GM18526 (cell line): ENCODE measurements around the gene HDAC10.

Experiments used
- POLR2A ChIP-seq: IDR thresholded peaks from 3 replicates; pipeline ENCODE4 v1.6.1; 2011; ENCODE audit not compliant: insufficient read length; ENCODE audit errors: extremely low read depth

HDAC10 gene

DNA sequence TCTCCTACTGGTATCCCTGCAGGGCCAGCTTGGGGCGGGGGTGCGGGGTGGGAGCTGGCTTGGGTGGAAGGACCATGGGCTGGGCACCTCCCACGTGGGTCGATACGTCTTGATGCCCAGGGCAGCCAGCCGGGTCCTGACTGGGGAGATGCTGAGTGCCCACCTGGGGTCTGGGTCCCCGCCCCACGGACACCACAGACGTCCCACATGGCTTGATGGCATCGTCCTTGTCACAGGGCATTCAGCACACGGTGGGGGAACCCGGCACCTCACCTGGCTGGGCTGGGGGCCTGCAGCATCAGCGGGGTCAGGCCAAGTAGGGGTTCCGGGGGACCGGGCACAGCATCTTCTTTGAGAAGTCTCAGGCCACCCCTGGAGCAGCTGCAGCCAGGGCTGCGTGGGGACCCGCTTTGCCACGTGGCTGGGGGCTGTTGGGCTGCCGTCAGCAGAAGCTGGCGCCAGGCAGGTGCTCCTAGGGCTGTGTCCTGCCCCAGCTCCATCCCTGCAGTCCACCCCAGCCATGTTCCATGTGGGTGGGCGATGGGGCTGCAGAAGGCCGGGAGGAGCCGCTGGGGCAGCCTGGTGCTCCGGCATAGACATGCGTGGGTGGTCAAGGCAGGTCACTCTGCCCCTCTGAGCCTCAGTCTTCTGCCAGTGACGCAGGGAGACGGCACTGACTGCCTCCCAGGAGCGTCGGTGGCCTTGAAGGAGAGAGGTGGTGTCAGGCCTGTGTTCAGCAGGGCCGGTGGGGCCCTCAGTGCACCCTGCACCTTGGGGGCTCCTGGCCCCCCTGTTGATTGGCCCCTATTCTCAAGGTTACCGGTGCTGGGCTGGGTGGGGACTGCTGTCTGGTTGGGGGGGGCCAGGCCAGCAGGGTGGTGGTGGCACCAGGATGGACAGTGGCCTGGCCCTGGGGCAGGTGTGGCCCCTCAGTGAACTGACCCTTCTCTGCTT lies 41.8 kb downstream of the HDAC10 start:
- no peak for TF ChIP-seq POLR2A

DNA sequence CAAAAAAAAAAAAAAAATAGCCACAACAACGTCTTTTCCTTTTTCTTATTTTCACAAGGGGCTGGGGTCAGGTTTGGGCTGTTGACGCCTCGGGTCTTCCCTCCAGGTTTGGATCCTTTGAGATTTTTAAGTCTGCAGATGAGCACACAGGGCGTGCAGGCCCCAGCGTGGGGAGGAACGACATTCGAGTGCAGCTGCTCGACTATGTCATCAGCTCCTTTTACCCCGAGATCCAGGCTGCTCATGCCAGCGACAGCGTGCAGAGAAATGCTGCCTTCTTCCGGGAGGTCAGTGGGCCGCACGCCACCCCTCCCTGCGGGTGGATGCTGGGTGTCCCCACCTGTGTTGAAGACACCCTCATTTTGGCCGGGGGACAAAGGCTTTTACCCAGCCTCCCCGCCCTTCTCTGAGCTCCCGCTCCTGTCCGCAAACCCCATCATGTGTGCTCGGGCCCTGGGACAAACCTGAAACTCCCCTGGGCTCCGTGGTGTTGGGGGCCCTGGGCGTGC lies 42.6 kb downstream of the HDAC10 start:
- no peak for TF ChIP-seq POLR2A

DNA sequence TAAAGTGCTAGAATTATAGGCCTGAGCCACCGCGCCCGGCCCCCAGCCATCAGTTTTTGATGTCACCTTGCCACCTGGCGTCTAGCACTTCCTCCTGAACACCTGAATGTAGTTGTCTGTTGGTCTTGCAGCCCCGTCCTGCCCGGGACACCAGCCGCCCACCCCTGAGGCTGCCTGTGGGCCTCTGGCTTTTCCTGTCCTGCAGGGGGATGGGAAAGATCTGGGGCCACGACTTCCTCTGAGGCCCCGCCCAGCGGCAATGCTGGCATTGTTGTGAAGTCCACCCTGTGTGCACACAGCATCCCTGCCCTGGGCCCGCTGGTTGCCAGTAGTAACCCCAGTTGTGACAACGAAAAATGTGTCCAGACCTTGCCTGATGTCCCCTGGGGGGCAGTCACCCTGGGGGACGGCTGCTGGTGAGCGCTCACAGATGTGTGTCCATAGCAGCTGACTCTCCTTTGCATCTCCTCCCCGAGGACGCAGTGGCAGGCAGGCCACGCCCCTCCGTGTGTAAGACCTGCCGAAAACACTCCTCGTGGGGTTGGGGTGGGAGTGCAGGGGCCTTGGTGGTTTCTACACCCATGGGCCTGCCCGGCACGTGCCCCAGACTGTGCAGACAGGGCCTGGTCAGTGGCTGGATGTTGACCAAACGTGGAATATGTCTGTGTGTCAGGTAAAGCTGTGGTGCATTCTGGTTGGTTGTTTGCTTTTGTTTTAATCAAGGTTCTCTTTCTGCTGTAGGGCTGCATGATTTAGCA lies 43.5 kb downstream of the HDAC10 start:
- TF ChIP-seq POLR2A: no peak

DNA sequence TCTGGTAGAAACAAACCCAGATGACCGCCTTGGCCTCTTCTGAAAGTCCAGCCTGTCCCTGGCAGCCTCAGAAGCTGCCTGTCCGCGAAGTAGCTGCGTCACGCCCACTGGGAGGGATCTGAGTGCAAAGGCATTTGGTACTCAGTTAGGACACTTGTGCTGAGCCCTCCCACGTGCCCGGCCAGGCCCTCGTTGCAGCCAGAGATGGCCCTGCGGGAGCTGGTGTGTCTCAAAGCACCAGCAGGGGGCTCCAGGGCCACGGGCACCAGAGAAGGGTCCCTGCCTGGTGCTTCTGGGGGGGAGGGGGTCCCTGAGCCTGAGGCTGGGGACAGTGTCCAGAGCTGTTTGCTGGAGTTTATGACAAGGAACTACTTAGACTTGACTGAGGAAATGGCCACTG lies 44.5 kb downstream of the HDAC10 start:
- TF ChIP-seq POLR2A: no peak

DNA sequence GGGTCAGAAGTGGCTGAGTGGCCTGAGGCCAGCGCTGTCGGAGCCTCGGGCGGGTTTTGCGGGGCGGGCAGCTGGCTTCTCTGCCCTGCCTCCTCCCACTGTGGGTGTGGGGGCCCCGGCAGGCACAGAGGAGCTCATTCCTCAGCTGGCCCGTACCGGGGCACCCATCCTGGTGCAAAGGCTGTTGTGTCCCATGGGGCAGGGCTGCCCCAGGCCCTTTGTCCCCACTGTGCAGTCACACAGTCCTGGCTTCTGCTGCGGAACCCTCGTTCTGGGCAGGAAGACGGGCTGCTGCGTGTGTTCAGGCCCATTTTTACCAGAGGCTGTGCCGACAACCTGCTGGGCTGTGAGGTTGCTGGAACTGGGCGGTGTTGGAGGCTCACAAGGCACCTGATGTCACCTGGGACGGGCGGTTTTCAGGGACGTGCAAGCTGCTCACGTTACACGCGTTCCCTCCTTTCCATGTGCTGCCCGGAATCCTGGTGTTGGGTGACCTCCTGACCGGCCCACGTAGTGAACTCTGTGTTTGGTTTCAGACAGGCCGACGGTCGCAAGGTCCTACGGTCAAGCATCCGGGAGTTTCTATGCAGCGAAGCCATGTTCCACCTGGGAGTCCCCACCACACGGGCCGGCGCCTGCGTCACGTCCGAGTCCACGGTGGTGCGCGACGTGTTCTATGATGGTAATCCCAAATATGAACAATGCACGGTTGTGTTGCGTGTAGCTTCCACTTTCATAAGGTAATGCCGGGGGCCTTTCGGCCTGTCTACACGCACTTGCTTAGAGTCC lies 45.1 kb downstream of the HDAC10 start:
- no peak for TF ChIP-seq POLR2A

DNA sequence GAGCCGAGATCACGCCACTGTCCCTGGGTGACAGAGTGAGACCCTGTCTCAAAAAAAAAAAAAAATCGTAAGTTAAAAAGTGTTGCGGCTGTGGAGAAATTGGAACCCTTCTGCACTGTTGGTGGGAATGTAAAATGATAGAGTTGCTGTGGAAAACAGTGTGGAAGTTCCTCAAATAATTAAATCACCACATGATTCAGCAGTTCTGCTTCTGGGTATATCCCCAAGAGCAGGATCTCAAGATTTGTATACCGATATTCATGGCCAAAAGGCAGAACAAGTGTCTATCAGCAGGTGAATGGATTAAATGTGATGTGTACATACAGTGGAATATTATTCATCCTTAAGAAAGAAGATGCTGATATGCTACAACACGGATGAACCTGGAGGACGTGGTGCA lies 46.5 kb downstream of the HDAC10 start:
- TF ChIP-seq POLR2A: no peak

DNA sequence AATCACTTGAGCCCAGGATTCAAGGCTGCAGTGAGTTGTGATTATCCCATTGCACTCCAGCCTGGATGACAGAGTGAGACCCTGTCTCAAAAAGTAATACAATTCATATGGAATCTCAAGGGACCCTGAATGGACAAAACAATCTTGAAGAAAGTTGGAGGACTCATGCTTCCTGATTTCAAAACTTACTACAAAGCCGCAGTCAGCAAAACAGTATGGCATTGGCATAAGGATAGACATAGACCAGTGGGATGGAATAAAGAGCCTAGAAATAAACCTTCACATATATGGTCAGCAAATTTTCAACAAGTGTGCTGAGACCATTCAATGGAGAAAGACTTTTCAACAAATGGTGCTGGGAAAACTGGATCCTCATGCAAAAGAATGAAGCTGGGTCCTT lies 47.8 kb downstream of the HDAC10 start:
- TF ChIP-seq POLR2A: no peak

DNA sequence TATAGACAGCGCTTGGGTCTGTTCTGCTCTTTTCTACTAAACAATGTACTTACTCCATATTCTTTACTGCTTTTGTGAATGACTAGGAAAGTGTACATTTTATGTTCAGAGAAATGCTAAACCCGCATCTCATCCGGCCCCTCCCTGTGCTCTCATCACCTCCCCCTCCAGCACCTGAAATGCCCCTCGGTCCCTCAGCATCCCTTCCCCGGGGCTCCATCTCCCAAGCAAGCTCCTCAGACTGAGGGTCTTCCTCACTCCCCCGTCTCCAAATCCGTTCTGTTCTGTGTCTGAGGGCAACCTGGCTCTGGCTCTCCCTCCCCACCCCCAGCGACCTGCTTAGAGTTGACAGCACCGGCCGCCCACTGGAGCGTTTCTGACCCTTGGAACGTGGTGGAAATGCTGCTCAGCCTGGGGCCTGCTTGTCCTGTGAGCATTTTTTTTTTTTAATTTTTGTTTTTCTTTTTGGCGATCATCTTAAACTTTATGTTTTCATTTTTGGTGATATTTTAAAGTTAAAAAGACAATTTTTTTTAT lies 48.9 kb downstream of the HDAC10 start:
- TF ChIP-seq POLR2A: no peak

DNA sequence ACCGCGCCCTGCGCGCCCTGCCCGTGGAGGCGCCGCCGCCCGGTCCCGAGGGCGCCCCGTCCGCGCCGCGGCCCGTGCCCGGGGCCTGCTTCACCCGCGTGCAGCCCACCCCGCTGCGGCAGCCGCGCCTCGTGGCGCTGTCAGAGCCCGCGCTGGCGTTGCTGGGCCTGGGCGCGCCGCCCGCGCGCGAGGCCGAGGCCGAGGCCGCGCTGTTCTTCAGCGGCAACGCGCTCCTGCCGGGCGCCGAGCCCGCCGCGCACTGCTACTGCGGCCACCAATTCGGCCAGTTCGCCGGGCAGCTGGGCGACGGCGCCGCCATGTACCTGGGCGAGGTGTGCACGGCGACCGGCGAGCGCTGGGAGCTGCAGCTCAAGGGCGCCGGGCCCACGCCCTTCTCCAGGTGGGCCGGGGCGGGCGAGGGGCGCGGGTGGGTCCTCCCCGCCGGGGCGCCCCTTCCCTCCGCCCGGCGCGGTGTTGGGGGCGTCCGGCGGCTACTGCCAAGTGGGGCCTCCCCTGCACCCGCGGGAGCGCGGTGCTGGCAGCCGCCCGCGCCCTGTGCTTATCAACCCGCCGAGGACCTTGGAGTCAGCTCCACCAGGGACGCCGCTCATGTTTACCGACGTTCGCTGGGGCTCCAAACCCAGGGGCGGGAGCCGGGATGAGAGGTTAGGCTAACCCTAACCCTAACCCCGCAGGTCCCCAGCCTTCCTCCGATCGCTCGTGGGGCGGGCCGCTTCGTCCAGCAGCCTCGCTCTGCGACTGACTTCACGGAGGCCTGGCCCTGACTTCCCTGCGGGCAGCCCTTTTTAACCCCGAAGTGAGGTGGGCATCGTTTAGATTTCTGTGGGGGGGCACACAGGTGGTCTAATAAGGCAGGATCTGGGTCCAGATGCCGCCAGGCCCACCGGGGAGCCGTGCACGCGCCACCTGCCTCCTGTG lies 49.6 kb downstream of the HDAC10 start:
- no peak for TF ChIP-seq POLR2A

DNA sequence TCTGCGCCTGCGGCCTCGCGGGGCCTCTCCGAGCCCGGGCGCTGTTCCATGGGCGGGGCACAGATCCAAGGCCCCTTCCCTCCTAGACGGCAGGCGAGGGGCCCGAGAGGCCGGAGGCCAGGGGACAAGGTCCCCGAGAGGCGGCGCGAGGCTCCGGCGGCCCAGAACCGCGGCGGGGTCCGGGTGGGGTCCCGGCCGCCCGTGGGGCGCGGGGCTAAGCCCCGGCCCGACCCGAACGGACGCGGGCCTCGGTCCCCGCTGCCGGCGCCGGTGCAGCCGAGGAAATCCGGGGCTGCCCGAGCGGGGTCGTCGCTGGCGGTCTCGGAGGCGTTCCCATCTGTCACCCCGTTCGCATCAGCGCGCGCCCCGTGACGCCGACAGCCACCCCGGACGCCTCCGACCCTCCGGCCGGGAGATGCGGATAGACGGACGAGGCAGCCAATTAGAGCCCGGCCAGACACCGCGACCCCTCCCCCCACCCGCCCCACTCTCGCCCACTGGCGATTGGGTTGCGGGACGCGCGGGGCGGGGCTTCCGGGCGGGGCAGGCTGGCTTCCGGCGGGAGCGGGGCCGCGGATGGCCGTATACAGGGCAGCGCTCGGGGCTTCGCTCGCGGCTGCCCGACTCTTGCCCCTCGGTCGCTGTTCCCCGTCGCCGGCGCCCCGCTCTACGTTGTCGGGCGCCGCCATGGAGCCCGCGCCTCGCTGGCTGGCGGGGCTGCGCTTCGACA lies 50.4 kb downstream of the HDAC10 start, which contains the start of gene SELENOO:
SELENOO (plus strand) TSS at position 551 of the 730 bp plus-strand sequence; CDS start at position 577, 26 bp downstream.
- peak; percentile 78 for TF ChIP-seq POLR2A

DNA sequence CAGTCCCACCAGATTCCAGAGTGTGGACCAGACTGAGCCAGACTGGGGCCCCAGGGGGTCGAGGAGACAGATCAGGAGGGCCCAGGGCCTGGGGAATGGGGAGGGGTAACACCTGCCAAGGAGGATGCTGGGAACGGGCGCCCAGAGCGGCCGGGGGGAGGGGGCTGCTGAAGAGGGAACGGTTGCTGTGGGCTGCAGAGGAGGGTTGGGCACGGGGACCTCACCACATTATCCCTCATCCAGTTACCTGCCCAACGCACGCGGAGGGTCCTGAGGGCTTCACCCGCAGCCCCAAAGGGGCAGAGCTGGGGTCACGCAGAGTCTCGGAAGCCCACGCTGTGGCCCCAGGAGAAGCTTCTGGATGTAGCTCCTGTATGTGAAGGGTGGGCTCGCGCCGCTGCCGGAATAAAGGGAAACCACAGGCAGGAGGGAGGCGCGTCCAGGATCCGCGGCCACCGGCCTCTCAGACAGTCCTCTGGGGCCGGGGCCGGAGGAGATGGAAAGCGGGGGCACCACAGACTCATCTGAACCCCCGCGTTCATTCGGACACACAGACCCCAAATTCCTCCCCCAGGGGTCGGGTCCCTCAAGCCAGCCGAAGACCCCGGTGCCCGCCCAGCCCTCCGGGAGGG lies 51.1 kb downstream of the HDAC10 start:
- TF ChIP-seq POLR2A: no peak

DNA sequence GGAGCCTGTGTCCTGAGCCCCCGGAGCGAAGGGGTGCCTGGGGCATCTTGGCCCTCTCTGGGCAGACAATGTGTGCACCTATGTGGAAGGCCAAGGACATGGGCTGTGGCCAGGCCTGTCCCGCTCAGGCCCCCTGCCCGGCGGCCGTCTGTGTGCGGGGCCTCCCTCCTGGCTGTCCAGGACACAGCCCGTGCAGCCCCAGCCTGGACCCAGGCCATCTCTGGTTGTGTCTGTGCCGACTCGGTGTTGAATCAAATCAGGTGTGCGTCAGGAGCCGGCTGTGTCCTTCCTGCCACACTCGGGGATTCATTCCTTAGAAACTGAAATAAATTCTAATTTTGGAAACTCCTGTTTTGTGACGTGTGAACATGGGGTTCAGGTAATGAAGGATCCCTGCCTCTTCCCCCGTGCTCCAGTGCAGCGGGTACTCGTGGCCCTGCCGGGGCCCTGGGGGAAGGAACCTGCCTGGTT lies 51.8 kb downstream of the HDAC10 start:
- no peak for TF ChIP-seq POLR2A
